NCI-H1105 treated with DMSO at 0.1 percent for 48 hours (cell line): ENCODE data around the gene ADAMTS7.
A peak's percentile ranks its signal among the peaks of the same experiment; 100 is the strongest.
"Not testable (repeated sequence)": the region's sequence is repeated elsewhere in the genome, so short reads cannot be mapped to it uniquely, and the experiment has no call there.

ENCODE experiments used
- DNase-seq: peaks from one replicate; lab custom pipeline; 2025; lab: John Stamatoyannopoulos, UW

ADAMTS7 gene

GRCh38 chr15:78811124-78811824 is at the start of gene ADAMTS7:
Gene ADAMTS7, minus strand, starts transcription at chr15:78811464. Its CDS starts 244 bp downstream, at chr15:78811220.
- DNase-seq: peak; percentile 16

GRCh38 chr15:78859971-78860719 is 48.9 kb upstream of the ADAMTS7 start:
- no peak for DNase-seq

- DNase-seq: no peak
These were observed 44.5 kb upstream of the ADAMTS7 start for GRCh38 chr15:78855746-78856145.

- no peak for DNase-seq
These were observed 43.6 kb upstream of the ADAMTS7 start for GRCh38 chr15:78854833-78855372.

GRCh38 chr15:78853500-78853899 is 42.2 kb upstream of the ADAMTS7 start:
- no peak for DNase-seq

- no peak for DNase-seq
These were observed 39.9 kb upstream of the ADAMTS7 start for GRCh38 chr15:78850941-78851755.

- DNase-seq: no peak
These were observed 39.1 kb upstream of the ADAMTS7 start for GRCh38 chr15:78850352-78850751.

GRCh38 chr15:78847387-78847906 is 36.2 kb upstream of the ADAMTS7 start:
- not testable (repeated sequence) for DNase-seq

- not testable (repeated sequence) for DNase-seq
These were observed 35.6 kb upstream of the ADAMTS7 start for GRCh38 chr15:78846906-78847305.

GRCh38 chr15:78842519-78842918 is 31.3 kb upstream of the ADAMTS7 start:
- no peak for DNase-seq

- DNase-seq: no peak
These were observed 30.6 kb upstream of the ADAMTS7 start for GRCh38 chr15:78841891-78842290.

- DNase-seq: no peak
These were observed 30.1 kb upstream of the ADAMTS7 start for GRCh38 chr15:78841376-78841706.

- DNase-seq: no peak
These were observed 29.6 kb upstream of the ADAMTS7 start for GRCh38 chr15:78840661-78841375.

- DNase-seq: not testable (repeated sequence)
These were observed 27.9 kb upstream of the ADAMTS7 start for GRCh38 chr15:78839151-78839550.

GRCh38 chr15:78838489-78838888 is 27.2 kb upstream of the ADAMTS7 start:
- no peak for DNase-seq

GRCh38 chr15:78837543-78837942 is 26.3 kb upstream of the ADAMTS7 start:
- no peak for DNase-seq

- no peak for DNase-seq
These were observed 25.9 kb upstream of the ADAMTS7 start for GRCh38 chr15:78837131-78837530.

GRCh38 chr15:78836333-78836732 is 25.1 kb upstream of the ADAMTS7 start:
- DNase-seq: no peak

GRCh38 chr15:78831229-78832207 is 20.3 kb upstream of the ADAMTS7 start:
- DNase-seq: no peak

GRCh38 chr15:78830514-78831228 is 19.4 kb upstream of the ADAMTS7 start:
- DNase-seq: no peak
